H1 (cell line): ENCODE data around the gene GCC1. TPM values are rescaled to one million over a fixed set of nuclear protein-coding genes. Genes with fewer than 3 reads are reported as not detected.

Experiments used
- CBX8 ChIP-seq: fragments of 300-800, 300-1000 bp; sonication (generic); IDR thresholded peaks from 2 replicates; pipeline ENCODE4 v1.7.1; 2016; ENCODE audit warnings: low read depth, low read length, borderline replicate concordance
- CHD2 ChIP-seq: IDR thresholded peaks from 2 replicates; pipeline ENCODE4 v1.6.1; 2012; ENCODE audit warnings: low read length, improper control_type of control experiment
- JUND ChIP-seq: IDR thresholded peaks from 2 replicates; pipeline ENCODE4 v1.6.1; 2011; ENCODE audit warnings: mild to moderate bottlenecking, improper control_type of control experiment, low read length
- MAX ChIP-seq: IDR thresholded peaks from 2 replicates; pipeline ENCODE4 v1.6.1; 2012; ENCODE audit warnings: inconsistent platforms
- SIRT6 ChIP-seq: IDR thresholded peaks from one replicate; pipeline ENCODE4 v1.7.1; 2012; ENCODE audit warnings: low read length, inconsistent platforms
- polyA plus RNA-seq, 7 experiments: library from polyadenylated mRNA; depleted of rRNA in 3 of 7; stranded (reverse) in 5 of 7; unstranded in 2 of 7; fragments of >200 nt in 5 of 7; fragments of 200-250 nt in 2 of 7; gene quantifications; 1 replicate in 5 of 7; 2 replicates in 1 of 7; 4 replicates in 1 of 7; pipeline versions ENCODE4 v1.2.1 to v1.2.3, GENCODE V29; 2011 to 2013; ENCODE audit warnings: missing spikeins in 2 of 7, mixed read lengths in 2 of 7
- total RNA-seq: library from RNA; stranded (reverse); fragmentation: NEBNext Ultra II Directional; extraction: Animal tissue kit (Norgen Biotek cat#: 25700); gene quantifications from 2 replicates; pipeline ENCODE4 v1.2.1, GENCODE V29; 2021

The GCC1 gene
- total and polyA plus RNA-seq, 2 of the 8 experiments (the other 6 are each of a cell fraction or from before 2014, with no cell fraction given): 3.3 to 15.0 TPM

GRCh38 chr7:127586346-127586745 is 950 bp upstream of the GCC1 start (continued):
- TF ChIP-seq MAX: no peak
- TF ChIP-seq CBX8: no peak
- no peak for TF ChIP-seq JUND
- no peak for TF ChIP-seq CHD2
- TF ChIP-seq SIRT6: no peak
